ENCODE measurements around the gene MEG3. TPM values are rescaled to one million over a fixed set of nuclear protein-coding genes. Genes with fewer than 3 reads are reported as not detected.

The MEG3 gene
- total RNA-seq, 2 experiments from 2014 or later: not detected

DNA sequence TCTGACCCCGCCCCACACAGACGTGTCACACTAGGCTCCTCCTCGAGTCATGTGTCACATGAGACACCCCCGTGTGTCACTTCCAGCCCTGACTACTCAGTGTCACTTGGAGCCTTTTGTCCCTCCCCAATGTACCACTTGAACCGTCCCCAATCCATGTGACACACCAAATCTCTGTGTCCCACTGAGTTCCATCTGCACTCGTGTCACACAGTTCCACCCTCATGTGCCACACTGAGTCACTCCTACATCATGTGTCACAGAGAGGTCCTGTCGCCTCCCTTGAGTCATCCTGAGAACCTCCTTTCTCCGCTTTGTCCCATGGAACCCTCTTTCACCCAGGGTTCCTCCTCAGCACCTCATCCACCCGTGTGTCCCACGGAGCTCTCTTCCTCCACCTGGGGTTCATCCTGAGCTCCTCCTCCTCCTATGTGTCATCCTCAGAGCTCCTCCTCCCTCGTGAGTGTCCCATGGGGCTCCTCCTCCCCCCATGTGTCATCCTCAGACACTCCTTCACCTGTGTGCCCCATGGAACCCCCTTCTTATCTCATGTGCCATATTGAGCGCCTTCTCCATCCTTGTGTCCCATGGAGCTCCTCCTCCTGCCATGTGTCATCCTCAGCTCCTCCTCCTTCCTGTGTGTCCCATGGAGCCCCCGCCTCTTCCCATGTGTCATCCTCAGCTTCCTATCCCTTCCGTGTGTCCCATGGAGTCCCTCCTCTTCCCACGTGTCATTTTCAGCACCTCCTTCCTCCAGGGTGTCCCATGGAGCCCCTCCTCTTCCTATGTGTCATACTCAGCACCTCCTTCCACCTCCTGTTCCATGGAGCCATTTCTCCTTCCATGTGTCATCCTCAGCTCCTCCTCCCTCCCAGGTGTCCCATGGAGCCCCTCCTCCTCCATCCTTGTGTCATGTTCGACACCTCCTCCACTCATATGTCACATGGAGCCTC lies 45.6 kb downstream of the MEG3 start:
- Mint-ChIP-seq H3K9me3 (no peaks in the 10 kb centered on the region), H3K4me1 (no peaks in the 10 kb centered on the region), H3K4me3 (no peak overlapping the region), H3K27me3 (no peaks in the 10 kb centered on the region), H3K36me3 (no peaks in the 10 kb centered on the region), H3K27ac (no peak overlapping the region)
- DNase-seq (no peak), ATAC-seq (ENCODE audit: low read depth) (no peak)
- POLR2A ChIA-PET: no interaction called here

DNA sequence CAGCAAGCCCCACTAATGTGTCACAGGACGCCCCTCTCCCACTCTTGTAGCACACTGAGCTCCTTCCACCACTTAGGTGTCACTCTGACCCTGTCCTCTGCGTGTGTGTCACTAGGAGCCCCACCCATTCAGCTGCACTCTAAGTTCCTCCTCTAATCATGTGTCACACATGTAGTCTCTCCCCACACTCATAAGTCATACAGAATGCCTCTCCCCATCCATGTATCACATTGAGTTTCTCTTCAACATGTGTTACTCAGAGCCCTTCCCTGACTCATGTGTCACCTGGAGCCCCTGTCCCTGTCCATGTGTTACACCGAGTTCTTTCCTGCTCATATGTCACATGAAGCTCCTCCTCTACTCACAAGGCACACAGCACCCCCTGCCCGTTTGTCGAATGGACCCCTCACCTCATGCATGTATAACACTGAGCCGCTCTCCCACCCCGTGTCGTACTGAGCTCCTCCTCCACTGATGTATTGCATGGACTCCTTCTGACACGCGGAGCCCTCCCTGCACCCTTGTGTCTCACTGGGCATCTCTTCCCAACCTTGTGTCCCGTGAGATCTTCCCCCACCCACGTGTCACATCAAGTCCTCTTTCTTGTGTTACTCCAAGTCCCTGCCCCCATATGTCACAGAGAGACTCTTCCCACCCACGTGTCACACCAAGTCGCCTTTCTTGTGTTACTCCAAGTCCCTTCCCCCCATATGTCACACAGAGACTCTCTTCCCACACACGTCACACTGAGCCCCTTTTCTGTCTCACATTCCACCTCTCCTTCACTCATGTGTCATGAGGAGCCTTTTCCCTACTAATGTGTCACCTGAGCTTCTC lies 46.6 kb downstream of the MEG3 start:
- Mint-ChIP-seq H3K9me3 (no peaks in the 10 kb centered on the region), H3K4me1 (no peaks in the 10 kb centered on the region), H3K27ac (no peak overlapping the region), H3K36me3 (no peaks in the 10 kb centered on the region), H3K4me3 (no peak overlapping the region), H3K27me3 (no peaks in the 10 kb centered on the region)
- DNase-seq (no peak), ATAC-seq (ENCODE audit: low read depth) (no peak)
- POLR2A ChIA-PET: no interaction called here

- POLR2A ChIA-PET: no interaction called here
- DNase-seq: no peak
Observed at GRCh38 chr14:100873096-100873482, 47.2 kb downstream of the MEG3 start.

GRCh38 chr14:100874051-100874410 lies 48.1 kb downstream of the MEG3 start:
- POLR2A ChIA-PET: no interaction called here
- ATAC-seq (ENCODE audit: low read depth): no peak
- Mint-ChIP-seq H3K4me3 (no peak overlapping the region), H3K36me3 (no peaks in the 10 kb centered on the region), H3K4me1 (no peaks in the 10 kb centered on the region), H3K27me3 (no peaks in the 10 kb centered on the region), H3K9me3 (no peaks in the 10 kb centered on the region), H3K27ac (no peak overlapping the region)
- no peak for DNase-seq

More at GRCh38 chr14:100873096-100873482, 47.2 kb downstream of the MEG3 start:
- H3K4me3 Mint-ChIP-seq: no peak overlapping the region
- H3K36me3 Mint-ChIP-seq: no peaks in the 10 kb centered on the region
- no peak overlapping the region for H3K27ac Mint-ChIP-seq
- H3K4me1 Mint-ChIP-seq: no peaks in the 10 kb centered on the region
- H3K27me3 Mint-ChIP-seq: no peaks in the 10 kb centered on the region
- no peaks in the 10 kb centered on the region for H3K9me3 Mint-ChIP-seq
- ATAC-seq (ENCODE audit: low read depth): no peak

- POLR2A ChIA-PET: no interaction called here
- Mint-ChIP-seq H3K27me3 (no peaks in the 10 kb centered on the region), H3K4me1 (no peaks in the 10 kb centered on the region), H3K27ac (no peak overlapping the region), H3K9me3 (no peaks in the 10 kb centered on the region), H3K4me3 (no peak overlapping the region), H3K36me3 (no peaks in the 10 kb centered on the region)
- DNase-seq: no peak
- ATAC-seq (ENCODE audit: low read depth): no peak
Observed at GRCh38 chr14:100874411-100875091, 48.6 kb downstream of the MEG3 start.

DNA sequence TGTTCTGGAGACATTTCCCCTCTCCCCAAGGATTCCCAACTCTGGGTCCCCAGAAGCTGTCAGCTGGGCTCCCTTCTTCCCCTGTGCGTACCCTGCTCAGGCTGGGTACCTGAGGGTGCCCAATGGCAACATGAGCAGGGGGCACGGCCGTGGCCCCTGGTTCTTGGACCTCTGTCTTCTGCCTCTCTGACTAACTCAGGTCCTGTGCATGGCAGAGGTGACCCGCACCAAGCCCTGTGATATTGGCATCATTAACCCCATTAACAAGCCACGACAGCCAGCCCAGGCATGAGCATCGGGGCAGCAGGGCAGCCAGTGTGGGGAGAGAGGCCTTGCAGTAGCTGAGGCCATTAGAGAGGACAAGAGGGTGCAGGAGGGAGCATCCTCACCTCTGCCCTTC lies 49.2 kb downstream of the MEG3 start:
- H3K9me3 Mint-ChIP-seq: no peaks in the 10 kb centered on the region
- no peak overlapping the region for H3K27ac Mint-ChIP-seq
- ATAC-seq (ENCODE audit: low read depth): no peak
- POLR2A ChIA-PET: no interaction called here
- no peaks in the 10 kb centered on the region for H3K27me3 Mint-ChIP-seq
- H3K4me1 Mint-ChIP-seq: no peaks in the 10 kb centered on the region
- no peak overlapping the region for H3K4me3 Mint-ChIP-seq
- DNase-seq: no peak
- H3K36me3 Mint-ChIP-seq: no peaks in the 10 kb centered on the region

- ATAC-seq (ENCODE audit: low read depth) (no peak), DNase-seq (no peak)
- H3K27ac Mint-ChIP-seq: no peak overlapping the region
- POLR2A ChIA-PET: no interaction called here
- no peaks in the 10 kb centered on the region for H3K27me3 Mint-ChIP-seq
- H3K36me3 Mint-ChIP-seq: no peaks in the 10 kb centered on the region
- no peaks in the 10 kb centered on the region for H3K4me1 Mint-ChIP-seq
- no peaks in the 10 kb centered on the region for H3K9me3 Mint-ChIP-seq
- no peak overlapping the region for H3K4me3 Mint-ChIP-seq
Observed at GRCh38 chr14:100875861-100876590, 50.1 kb downstream of the MEG3 start.

DNA sequence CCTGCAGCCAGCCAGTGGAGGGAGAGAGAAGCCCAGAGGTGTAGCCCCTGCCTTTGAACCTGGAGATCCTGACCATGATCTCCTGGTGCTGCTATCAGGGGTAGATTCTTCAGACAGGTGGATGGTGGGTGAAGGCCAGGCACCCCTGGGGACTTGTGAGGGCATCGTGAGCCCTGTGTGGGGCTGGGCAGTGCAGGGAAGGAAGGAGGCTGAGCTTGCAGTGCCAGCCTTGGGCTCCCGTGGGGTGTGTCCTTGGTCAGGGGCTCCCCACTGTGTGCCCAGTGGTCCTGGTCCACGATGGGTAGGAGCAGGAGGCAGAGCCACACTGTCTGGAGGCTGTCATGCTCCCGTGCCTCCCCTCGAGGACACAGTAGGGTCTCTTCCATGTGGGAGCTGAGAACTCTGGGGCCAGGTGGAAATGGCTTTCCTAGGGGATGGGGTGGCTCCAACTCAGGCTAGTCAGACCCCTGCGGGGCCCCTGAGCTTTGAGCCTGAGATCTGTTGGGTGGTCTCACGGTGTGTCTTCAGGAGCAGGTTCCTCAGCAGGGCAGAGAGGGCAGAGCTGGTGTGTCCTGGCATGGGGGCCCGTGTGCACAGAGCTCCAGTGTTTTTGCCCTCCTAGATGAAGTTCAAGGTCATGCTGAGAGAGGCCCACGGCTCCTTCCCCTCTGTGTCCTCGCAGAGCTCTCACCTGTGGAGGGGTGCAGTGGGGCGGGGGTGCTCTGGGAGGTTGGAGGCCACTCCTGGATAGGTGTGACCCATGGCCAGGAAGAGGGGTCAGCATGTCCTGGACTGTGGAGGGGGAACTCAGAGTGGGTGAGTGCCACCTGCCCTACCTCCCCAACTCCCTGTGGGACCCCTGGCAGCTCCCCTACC lies 52.6 kb downstream of the MEG3 start:
- POLR2A ChIA-PET: no interaction called here
- DNase-seq (no peak), ATAC-seq (ENCODE audit: low read depth) (no peak)
- Mint-ChIP-seq H3K36me3 (no peaks in the 10 kb centered on the region), H3K27me3 (no peaks in the 10 kb centered on the region), H3K27ac (no peak overlapping the region), H3K4me3 (no peak overlapping the region), H3K9me3 (no peaks in the 10 kb centered on the region), H3K4me1 (no peaks in the 10 kb centered on the region)

DNA sequence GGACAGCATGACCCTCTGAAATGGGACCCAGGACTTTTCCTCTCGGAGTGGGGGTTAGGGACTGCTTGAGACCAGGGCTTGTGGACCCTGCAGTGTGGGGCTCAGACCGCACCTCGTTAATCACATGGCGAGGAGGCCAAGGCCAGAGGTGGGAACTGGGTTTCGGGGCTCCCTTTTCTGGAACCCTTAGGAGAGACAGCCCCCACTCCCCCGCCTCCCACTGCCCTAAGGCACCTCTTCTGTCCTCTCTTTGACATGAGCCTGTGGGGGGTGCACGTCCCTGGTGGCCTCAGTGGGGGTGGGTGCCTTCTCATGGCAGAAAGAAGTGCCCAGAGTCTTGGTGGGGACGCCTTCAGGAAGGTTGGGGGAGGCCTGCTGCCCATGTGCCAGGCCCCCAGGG lies 53.3 kb downstream of the MEG3 start:
- Mint-ChIP-seq H3K36me3 (no peaks in the 10 kb centered on the region), H3K27ac (no peak overlapping the region), H3K9me3 (no peaks in the 10 kb centered on the region), H3K4me3 (no peak overlapping the region), H3K4me1 (no peaks in the 10 kb centered on the region), H3K27me3 (no peaks in the 10 kb centered on the region)
- ATAC-seq (ENCODE audit: low read depth) (no peak), DNase-seq (no peak)
- POLR2A ChIA-PET: no interaction called here

DNA sequence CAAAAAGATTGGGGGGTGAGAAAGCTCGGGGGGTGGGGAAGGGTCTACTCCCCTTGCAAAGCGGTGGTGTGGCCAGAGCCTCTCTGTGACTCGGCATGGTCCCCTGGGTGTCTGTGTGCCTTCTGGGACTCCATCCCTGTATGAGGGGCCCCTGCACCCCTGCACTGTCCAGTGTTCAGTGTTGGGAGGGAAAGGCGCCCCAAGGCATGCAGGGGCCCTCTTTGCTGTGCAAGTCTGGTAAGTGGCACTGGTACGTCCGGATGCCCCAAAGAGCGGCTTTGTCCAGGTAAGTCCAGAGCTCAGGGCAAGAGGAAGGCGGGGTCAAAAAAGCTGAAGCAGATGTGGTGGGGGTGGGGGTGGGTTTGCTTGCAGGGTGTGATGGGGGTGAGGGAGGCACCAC lies 53.9 kb downstream of the MEG3 start:
- no peak overlapping the region for H3K27ac Mint-ChIP-seq
- H3K36me3 Mint-ChIP-seq: no peaks in the 10 kb centered on the region
- H3K4me3 Mint-ChIP-seq: no peak overlapping the region
- no peak for ATAC-seq (ENCODE audit: low read depth)
- H3K9me3 Mint-ChIP-seq: no peaks in the 10 kb centered on the region
- no peaks in the 10 kb centered on the region for H3K27me3 Mint-ChIP-seq
- no peak for DNase-seq
- POLR2A ChIA-PET: no interaction called here
- H3K4me1 Mint-ChIP-seq: no peaks in the 10 kb centered on the region

GRCh38 chr14:100880271-100881101 lies 54.6 kb downstream of the MEG3 start:
- no peak overlapping the region for H3K4me3 Mint-ChIP-seq
- H3K4me1 Mint-ChIP-seq: no peaks in the 10 kb centered on the region
- no peaks in the 10 kb centered on the region for H3K27me3 Mint-ChIP-seq
- H3K36me3 Mint-ChIP-seq: no peaks in the 10 kb centered on the region
- POLR2A ChIA-PET: no interaction called here
- no peak for DNase-seq
- no peak for ATAC-seq (ENCODE audit: low read depth)
- H3K9me3 Mint-ChIP-seq: no peaks in the 10 kb centered on the region
- no peak overlapping the region for H3K27ac Mint-ChIP-seq
